ENCODE results near the gene LRRC74B.
A peak's percentile ranks its signal among the peaks of the same experiment; 100 is the strongest.

The LRRC74B gene

GRCh38 chr22:21013657-21014201, 32.0 kb upstream of the LRRC74B start:
- DNase-seq (ENCODE audit: low spot score), result no peak

- peak; percentile 79 for DNase-seq (ENCODE audit: low spot score)
These were observed 31.5 kb upstream of the LRRC74B start for GRCh38 chr22:21014202-21014725.

DNA sequence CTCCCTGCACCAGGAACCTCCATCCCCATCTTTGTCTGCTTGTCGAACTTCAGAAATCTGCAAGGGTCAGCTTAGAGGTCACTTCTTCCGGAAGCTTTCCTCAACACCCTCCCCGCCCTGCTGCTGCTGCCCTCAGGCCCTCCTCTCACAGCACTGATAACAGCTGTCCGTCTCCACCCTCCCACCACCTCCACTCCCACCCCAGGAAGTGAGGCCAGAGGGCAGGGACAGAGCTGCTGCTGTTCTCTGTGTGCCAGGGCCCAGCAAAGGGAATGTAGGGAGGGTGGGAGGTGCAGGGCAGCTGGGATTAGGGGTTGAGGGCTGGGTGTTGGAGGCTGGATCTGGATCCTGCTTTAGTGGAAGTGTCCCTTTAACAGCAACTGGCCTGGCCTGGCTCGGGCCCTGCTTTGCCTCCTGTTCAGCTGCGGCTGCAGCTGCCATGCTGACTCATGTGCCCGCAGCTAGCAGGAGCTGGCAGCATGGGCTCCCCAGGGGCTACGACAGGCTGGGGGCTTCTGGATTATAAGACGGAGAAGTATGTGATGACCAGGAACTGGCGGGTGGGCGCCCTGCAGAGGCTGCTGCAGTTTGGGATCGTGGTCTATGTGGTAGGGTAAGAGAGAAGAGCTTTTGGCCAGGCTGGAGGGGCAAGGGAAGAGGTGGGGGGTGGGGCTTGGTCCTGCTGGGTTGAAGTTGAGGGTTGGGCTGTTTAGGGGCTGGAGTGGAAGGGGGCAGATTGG, 30.9 kb upstream of the LRRC74B start, which contains the start of gene P2RX6:
TSS of gene P2RX6 (plus strand) at position 440 of the 740 bp plus-strand sequence. CDS start at position 450, 10 bp downstream.
- DNase-seq (ENCODE audit: low spot score), result peak; percentile 38

GRCh38 chr22:21015466-21016006, 30.2 kb upstream of the LRRC74B start:
- no peak for DNase-seq (ENCODE audit: low spot score)

DNA sequence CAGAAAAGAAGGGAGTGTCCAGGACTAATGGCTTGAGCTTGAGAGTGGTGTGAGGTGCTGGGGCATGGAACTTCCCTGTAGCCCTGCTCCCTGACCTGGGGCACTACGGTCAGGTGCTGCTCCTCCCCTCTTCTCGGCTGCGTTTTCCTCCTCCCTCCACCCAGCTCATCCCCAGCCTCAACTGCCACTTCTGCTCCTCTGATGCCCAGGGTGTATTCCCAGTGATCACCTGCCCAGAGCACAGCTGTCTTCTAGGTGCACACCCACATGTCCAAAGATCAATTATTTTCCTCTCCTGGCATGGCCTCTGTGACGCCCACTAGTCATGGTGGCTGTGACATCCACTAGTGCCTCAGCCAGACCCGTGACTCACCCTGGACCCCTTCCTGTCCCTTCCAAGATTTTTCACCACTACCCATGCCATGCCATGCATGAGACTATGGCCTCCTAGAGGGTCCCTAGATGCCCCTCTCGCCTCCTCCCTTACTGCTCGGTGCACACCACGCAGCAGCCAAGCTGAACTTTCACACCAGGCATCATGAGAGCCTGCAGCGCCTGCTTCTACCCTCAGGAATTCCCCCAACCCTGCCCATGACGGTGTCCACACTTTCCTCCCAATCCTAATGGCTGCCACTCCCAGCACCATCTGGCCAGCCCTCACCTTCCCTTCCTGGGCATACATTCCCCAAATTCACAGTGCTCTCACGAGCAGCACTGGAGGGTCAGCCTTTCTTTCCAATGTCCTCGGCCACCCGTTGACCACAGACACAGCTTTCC, 28.9 kb upstream of the LRRC74B start:
- DNase-seq (ENCODE audit: low spot score), result no peak

- no peak for DNase-seq (ENCODE audit: low spot score)
These were observed 27.4 kb upstream of the LRRC74B start for GRCh38 chr22:21018314-21018713.

DNA sequence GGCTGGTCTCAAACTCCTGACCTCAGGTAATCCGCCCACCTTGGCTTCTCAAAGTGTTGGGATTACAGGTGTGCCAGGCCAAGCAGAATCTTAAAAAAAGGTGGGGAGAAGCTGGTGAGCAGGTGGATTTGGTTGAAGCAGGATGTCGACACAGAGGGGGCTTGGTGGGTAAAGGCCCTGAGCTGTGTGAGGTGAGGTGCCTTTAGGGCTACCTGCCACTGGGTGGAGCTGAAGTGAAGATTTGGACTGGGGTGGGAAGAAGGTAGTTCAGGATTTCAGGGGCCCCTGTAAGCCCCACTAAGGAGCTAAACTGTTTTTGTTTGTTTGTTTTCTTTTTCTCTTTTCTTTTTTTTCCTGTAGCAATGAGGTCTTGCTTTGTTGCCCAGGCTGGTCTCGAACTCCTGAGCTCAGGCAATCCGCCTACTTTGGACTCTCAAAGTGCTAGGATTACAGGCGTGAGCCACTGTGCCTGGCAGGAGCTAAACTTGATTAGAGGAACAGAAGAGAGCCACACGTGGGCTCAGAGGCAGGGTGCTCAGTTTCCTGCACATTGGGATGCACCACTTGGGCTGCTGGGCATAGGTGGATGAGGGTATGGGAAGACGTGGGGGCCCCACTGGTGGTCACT, 24.8 kb upstream of the LRRC74B start:
- no peak for DNase-seq (ENCODE audit: low spot score)

GRCh38 chr22:21022507-21022906, 23.2 kb upstream of the LRRC74B start:
- DNase-seq (ENCODE audit: low spot score), result no peak

GRCh38 chr22:21022955-21023614, 22.7 kb upstream of the LRRC74B start:
- DNase-seq (ENCODE audit: low spot score), result no peak

GRCh38 chr22:21025266-21025665, 20.5 kb upstream of the LRRC74B start:
- no peak for DNase-seq (ENCODE audit: low spot score)

GRCh38 chr22:21025763-21026755, 19.7 kb upstream of the LRRC74B start:
- DNase-seq (ENCODE audit: low spot score), result no peak

GRCh38 chr22:21026783-21027692, 18.7 kb upstream of the LRRC74B start:
- DNase-seq (ENCODE audit: low spot score), result no peak

- no peak for DNase-seq (ENCODE audit: low spot score)
These were observed 17.2 kb upstream of the LRRC74B start for GRCh38 chr22:21028277-21029251.

- no peak for DNase-seq (ENCODE audit: low spot score)
These were observed 16.2 kb upstream of the LRRC74B start for GRCh38 chr22:21029486-21030025.

DNA sequence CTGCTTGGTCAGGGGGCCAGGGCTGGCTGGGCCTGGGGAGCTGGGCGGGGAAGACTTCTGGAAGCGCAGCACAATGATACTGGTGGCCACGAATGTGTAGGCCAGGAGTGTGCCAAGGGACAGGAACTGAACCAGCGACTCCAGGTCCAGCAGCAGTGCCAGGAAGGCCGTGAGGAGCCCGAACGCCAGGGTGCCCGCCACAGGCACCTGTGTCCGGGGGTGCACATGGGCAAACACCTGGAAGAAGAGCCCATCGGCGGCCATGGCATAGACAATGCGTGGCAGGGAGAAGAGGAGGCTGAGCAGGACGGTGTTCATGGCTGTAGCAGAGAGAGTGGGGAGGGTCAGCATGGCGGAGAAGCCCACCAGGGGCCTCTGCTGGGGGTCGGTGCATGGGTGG, 15.7 kb upstream of the LRRC74B start:
- DNase-seq (ENCODE audit: low spot score), result no peak

DNA sequence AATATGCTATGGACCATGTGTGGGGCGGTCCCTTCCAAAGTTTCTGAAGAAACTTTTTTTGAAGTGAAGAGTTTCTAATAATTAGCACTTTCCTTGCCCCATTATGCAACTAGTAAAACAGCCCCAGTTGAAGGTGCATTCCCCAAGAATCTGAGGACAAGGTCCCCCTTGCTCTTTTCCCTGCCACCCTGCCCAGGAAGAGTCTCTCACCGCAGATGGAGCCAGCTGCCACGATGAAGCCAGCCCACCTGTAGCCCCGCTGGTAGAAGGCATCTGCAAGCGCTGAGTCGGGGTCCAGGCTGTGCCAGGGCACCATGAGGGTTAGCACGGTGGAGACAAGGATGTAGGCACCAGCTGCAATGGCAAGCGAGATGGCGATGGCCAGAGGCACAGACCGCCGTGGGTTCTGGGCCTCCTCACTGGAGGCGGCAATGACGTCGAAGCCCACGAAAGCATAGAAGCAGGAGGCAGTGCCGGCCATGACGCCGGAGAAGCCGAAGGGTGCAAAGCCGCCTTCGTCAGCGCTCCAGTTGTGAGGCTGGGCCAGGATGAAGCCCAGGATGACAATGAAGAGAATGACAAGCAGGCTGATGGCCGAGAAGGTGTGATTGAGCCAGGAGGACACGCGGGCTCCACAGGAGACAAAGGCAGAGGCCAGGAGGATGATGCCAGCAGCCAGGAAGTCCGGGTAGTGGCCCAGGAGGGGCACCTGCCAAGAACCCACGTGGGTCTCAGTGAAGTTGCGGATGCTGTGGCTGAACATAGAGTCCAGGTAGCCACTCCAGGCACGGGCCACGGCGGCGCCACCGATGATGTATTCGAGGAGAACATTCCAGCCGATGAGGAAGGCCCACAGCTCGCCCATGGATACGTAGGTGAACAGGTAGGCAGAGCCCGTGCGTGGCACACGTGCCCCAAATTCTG, 14.9 kb upstream of the LRRC74B start:
- DNase-seq (ENCODE audit: low spot score), result no peak

Data from globus pallidus (tissue), 1 donor.